ENCODE measurements around the gene INTS15. TPM values are rescaled to one million over a fixed set of nuclear protein-coding genes. Genes with fewer than 3 reads are reported as not detected.
A peak's percentile ranks its signal among the peaks of the same experiment; 100 is the strongest.

INTS15 gene
- total RNA-seq, 1 experiment from 2014 or later, result 15.6 TPM

- H3K27ac ChIP-seq, result peak within 1 kb of the TSS; percentile 61; the same call in 1 of the 2 replicates
- DNase-seq (ENCODE audit: low read depth in 1 of 2, low spot score in 2 of 2), result no peak
Observed at GRCh38 chr7:6636741-6637543, 47.1 kb downstream of the INTS15 start, which contains the start of gene ZNF316. TSS of gene ZNF316 (plus strand) at chr7:6637318. CDS start at chr7:6642410, 5,092 bp downstream.

GRCh38 chr7:6637544-6638229 lies 47.9 kb downstream of the INTS15 start:
- no peak overlapping the region for H3K27ac ChIP-seq
- DNase-seq (ENCODE audit: low read depth in 1 of 2, low spot score in 2 of 2), result peak in 1 of 2 experiments; percentile 28
- H3K4me1 ChIP-seq (replicated peaks), result peaks cover 20% of the 10 kb centered on the region
- no peaks in the 10 kb centered on the region for H3K27me3 ChIP-seq (replicated peaks)
- H3K9me3 ChIP-seq (replicated peaks), result 0 out of 2 replicates have a peak, but pooled peaks cover 2% of the 10 kb centered on the region
- peaks cover 41% of the 10 kb centered on the region for H3K36me3 ChIP-seq
- peak overlapping the region; percentile 90 for H3K4me3 ChIP-seq

More at GRCh38 chr7:6636741-6637543, 47.1 kb downstream of the INTS15 start, which contains the start of gene ZNF316:
- Histone ChIP-seq H3K4me1 (replicated peaks) (peaks cover 20% of the 10 kb centered on the region), H3K36me3 (peaks cover 33% of the 10 kb centered on the region), H3K4me3 (peak within 1 kb of the TSS; percentile 90), H3K27me3 (replicated peaks) (no peaks in the 10 kb centered on the region), H3K9me3 (replicated peaks) (0 out of 2 replicates have a peak, but pooled peaks cover 2% of the 10 kb centered on the region)

DNA sequence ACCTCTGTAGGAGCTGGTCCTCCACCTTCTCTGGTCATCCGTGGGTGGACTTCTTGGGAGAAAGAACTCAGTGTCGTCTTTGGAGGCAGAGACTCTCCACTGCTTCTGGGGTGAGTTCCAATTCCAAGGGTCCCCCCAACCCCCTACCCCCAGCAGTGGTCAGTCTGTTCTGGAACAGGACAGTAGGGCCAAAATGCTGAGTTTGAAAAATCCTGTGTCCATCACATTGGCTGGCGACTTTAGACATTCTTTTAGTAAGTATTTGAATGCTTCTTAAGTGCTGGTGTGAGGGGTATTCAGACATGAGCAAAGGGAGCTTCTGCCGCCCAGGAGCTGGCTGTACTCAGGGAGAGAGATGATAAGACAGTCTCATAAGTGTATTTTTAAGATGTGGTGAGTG lies 49.2 kb downstream of the INTS15 start:
- DNase-seq (ENCODE audit: low read depth in 1 of 2, low spot score in 2 of 2), result no peak
- Histone ChIP-seq H3K27ac (no peak overlapping the region), H3K4me3 (no peak overlapping the region), H3K27me3 (replicated peaks) (no peaks in the 10 kb centered on the region), H3K36me3 (peaks cover 54% of the 10 kb centered on the region), H3K4me1 (replicated peaks) (peaks cover 20% of the 10 kb centered on the region), H3K9me3 (replicated peaks) (0 out of 2 replicates have a peak, but pooled peaks cover 2% of the 10 kb centered on the region)

- Histone ChIP-seq H3K27me3 (replicated peaks) (no peaks in the 10 kb centered on the region), H3K4me3 (no peak overlapping the region), H3K4me1 (replicated peaks) (peaks cover 20% of the 10 kb centered on the region), H3K36me3 (peaks cover 60% of the 10 kb centered on the region), H3K9me3 (replicated peaks) (0 out of 2 replicates have a peak, but pooled peaks cover 2% of the 10 kb centered on the region), H3K27ac (no peak overlapping the region)
- no peak for DNase-seq (ENCODE audit: low read depth in 1 of 2, low spot score in 2 of 2)
Observed at GRCh38 chr7:6639627-6640026, 49.8 kb downstream of the INTS15 start.

- Histone ChIP-seq H3K36me3 (peaks cover 67% of the 10 kb centered on the region), H3K27me3 (replicated peaks) (no peaks in the 10 kb centered on the region), H3K4me1 (replicated peaks) (peaks cover 20% of the 10 kb centered on the region), H3K9me3 (replicated peaks) (0 out of 2 replicates have a peak, but pooled peaks cover 2% of the 10 kb centered on the region), H3K4me3 (no peak overlapping the region), H3K27ac (no peak overlapping the region)
- DNase-seq (ENCODE audit: low read depth in 1 of 2, low spot score in 2 of 2), result no peak
Observed at GRCh38 chr7:6640246-6640721, 50.5 kb downstream of the INTS15 start.

DNA sequence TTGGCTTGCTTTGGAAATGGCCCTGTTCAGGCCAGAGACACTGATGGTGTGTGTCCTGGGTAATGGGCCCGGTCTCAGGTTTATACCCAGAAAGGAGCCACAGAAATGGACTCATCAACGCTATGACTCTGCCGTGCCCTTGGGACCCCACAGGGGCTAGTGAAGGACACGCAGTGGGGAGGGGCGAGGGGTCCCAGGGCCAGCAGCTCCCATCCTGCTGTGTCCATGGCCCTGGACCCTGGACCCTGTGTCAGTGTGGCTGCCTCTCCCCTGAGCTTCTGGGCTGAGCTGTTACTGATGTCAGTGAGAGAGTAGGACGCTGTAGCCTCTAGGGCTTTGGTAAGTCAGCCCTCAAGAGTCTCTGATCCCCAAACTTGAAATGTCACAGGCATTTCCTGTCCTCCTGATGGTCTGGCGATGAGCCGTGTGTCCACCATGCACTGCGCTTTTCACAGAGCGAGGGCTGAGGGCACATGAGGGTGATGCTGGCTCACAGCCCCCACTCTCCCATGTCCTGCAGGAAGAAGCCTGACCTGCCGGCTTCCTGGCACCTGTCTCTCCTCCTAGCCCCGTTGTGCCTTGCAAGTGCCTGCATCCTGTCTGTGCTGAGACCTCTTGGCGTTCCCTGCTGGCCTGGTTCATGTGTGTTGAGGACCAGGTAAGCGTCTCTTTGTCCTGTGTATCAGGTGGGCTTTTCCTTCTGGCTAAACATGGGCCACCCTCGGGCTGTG lies 51.6 kb downstream of the INTS15 start:
- Histone ChIP-seq H3K4me3 (no peak overlapping the region), H3K9me3 (replicated peaks) (0 out of 2 replicates have a peak, but pooled peaks cover 2% of the 10 kb centered on the region), H3K36me3 (peaks cover 74% of the 10 kb centered on the region), H3K4me1 (replicated peaks) (peaks cover 17% of the 10 kb centered on the region), H3K27ac (no peak overlapping the region), H3K27me3 (replicated peaks) (no peaks in the 10 kb centered on the region)
- DNase-seq (ENCODE audit: low read depth in 1 of 2, low spot score in 2 of 2), result no peak

DNA sequence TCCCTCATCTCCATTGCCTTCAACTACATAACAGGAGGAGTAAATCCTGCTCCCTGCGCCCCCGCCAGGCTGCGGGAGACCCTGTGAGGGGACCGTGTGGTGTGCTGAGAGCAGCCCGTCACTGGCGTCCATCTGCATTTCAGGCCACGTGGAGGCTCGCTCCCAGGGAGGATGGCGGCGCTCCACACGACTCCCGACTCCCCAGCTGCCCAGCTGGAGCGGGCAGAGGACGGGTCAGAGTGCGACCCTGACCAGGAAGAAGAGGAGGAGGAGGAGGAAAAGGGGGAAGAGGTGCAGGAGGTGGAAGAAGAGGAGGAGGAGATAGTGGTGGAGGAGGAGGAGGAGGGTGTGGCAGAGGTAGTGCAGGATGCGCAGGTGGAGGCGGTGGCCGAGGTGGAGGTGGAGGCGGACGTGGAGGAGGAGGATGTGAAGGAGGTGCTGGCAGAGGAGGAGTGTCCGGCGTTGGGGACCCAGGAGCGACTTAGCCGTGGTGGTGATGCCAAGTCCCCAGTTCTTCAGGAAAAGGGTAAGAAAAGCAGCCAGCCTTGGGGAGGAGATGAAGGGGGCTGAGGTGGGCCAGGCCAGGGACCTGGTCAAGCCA lies 52.5 kb downstream of the INTS15 start:
- Histone ChIP-seq H3K4me3 (no peak overlapping the region), H3K4me1 (replicated peaks) (peaks cover 11% of the 10 kb centered on the region), H3K36me3 (peaks cover 78% of the 10 kb centered on the region), H3K27me3 (replicated peaks) (no peaks in the 10 kb centered on the region), H3K9me3 (replicated peaks) (no peaks in the 10 kb centered on the region), H3K27ac (no peak overlapping the region)
- DNase-seq (ENCODE audit: low read depth in 1 of 2, low spot score in 2 of 2), result no peak

- H3K27ac ChIP-seq, result no peak overlapping the region
- H3K27me3 ChIP-seq (replicated peaks), result no peaks in the 10 kb centered on the region
- no peak overlapping the region for H3K4me3 ChIP-seq
- H3K36me3 ChIP-seq, result peaks cover 85% of the 10 kb centered on the region
- peaks cover 7% of the 10 kb centered on the region for H3K4me1 ChIP-seq (replicated peaks)
- DNase-seq (ENCODE audit: low read depth in 1 of 2, low spot score in 2 of 2), result no peak
- H3K9me3 ChIP-seq (replicated peaks), result no peaks in the 10 kb centered on the region
Observed at GRCh38 chr7:6642861-6643640, 53.2 kb downstream of the INTS15 start.

DNA sequence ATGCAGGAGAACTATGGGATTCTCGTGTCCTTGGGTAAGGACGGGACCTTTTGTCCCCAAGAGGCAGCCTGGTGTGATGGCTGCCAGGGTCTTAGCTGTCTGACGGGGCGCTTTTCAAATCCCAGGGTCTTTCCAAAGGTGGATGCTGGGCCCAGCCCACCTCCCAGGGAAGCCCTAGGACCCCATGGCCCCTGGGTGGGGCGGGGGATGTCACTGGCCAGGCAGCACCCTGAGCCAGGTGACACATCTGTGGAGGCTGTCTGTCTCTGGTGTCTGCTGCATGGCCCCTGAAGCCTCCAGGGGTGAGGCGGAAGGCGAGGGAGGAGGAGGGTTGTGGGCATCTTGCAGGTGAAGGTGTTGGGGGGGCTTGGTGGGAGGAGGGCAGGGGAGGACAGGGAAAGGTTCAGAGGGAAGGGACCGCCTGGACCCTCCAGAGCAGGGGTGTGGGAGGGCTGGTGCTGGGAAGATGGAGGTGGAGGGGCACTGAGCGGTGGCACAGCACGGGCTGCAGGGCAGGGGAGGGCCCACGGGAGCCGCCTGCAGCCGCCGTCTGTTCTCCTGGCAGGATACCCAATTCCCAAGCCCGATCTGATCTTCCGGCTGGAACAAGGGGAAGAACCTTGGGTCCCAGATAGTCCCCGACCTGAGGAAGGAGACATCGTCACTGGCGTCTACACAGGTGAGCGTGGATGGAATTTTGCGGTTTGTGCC lies 54.2 kb downstream of the INTS15 start:
- Histone ChIP-seq H3K9me3 (replicated peaks) (no peaks in the 10 kb centered on the region), H3K27ac (no peak overlapping the region), H3K4me1 (replicated peaks) (no peaks in the 10 kb centered on the region), H3K4me3 (no peak overlapping the region), H3K27me3 (replicated peaks) (no peaks in the 10 kb centered on the region), H3K36me3 (peaks cover 90% of the 10 kb centered on the region)
- DNase-seq (ENCODE audit: low read depth in 1 of 2, low spot score in 2 of 2), result no peak

- DNase-seq (ENCODE audit: low read depth in 1 of 2, low spot score in 2 of 2), result no peak
- no peaks in the 10 kb centered on the region for H3K27me3 ChIP-seq (replicated peaks)
- no peaks in the 10 kb centered on the region for H3K4me1 ChIP-seq (replicated peaks)
- no peak overlapping the region for H3K27ac ChIP-seq
- no peaks in the 10 kb centered on the region for H3K9me3 ChIP-seq (replicated peaks)
- H3K36me3 ChIP-seq, result peaks cover 90% of the 10 kb centered on the region
- no peak overlapping the region for H3K4me3 ChIP-seq
Observed at GRCh38 chr7:6644728-6645127, 54.9 kb downstream of the INTS15 start.

DNA sequence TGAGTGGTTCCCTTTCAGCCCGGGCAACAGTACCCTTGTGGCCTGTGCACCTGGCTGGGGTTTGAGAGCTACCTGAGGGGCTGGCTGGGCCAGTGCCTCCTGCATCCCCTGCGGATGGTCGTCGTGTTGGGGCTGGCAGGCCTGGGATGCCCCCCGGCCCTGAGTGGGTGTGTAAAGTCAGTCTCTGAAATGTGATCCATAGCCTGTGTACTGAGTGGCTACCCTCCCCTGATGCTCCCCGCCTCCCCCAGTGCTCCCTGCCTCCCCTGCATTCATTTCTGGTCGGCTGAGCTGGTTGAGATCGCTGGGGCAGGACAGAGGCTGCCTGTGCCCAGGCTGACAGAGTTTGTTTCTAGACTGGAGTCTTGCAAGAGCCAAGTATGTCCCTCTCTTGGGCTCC lies 56.6 kb downstream of the INTS15 start:
- Histone ChIP-seq H3K27me3 (replicated peaks) (no peaks in the 10 kb centered on the region), H3K27ac (no peak overlapping the region), H3K4me3 (no peak overlapping the region), H3K9me3 (replicated peaks) (no peaks in the 10 kb centered on the region), H3K4me1 (replicated peaks) (no peaks in the 10 kb centered on the region), H3K36me3 (peaks cover 90% of the 10 kb centered on the region)
- DNase-seq (ENCODE audit: low read depth in 1 of 2, low spot score in 2 of 2), result no peak

DNA sequence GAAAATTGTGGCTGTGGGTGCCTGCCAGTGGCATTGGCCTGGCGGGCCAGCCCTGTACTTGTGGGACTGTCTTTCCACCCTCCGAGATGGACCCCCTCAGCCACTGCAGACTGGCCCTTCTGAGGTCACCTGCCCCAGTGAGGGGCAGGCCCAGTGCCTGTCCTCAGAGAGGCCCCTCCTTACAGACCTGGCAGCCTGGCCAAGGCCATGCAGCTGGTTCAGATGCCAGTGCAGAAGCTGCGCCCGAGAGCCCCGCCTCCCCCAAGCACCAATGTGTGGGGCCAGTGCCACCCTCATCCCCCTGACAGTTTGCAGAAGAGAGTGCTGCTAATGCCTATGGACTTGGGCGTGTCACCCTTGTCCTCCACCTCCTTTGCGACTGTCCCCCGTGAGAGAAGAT lies 57.3 kb downstream of the INTS15 start:
- Histone ChIP-seq H3K4me3 (no peak overlapping the region), H3K36me3 (peaks cover 90% of the 10 kb centered on the region), H3K27ac (no peak overlapping the region), H3K4me1 (replicated peaks) (no peaks in the 10 kb centered on the region), H3K27me3 (replicated peaks) (no peaks in the 10 kb centered on the region), H3K9me3 (replicated peaks) (peaks cover 3% of the 10 kb centered on the region; the same call in 1 of the 2 replicates)
- no peak for DNase-seq (ENCODE audit: low read depth in 1 of 2, low spot score in 2 of 2)

All from SJSA1 (cell line).